Body of pancreas (tissue), 4 donors: ENCODE results near the gene PALM. TPM values are rescaled to one million over a fixed set of nuclear protein-coding genes. Genes with fewer than 3 reads are reported as not detected.

Experiments used
- ATAC-seq: fragments of 150-250 bp; one replicate; pipeline ENCODE4 v1.9.1; 2016
- DNase-seq, 4 donors: peaks; one replicate each; pipeline ENCODE4 v3.0.0-alpha.2; 2019
- H3K27ac ChIP-seq, 4 donors: fragments of 200-600 bp; sonication (generic); 1 replicate in 3 of 4; 2 replicates in 1 of 4; pipeline versions ENCODE4 v1.5.1 to v1.6.1; 2016 to 2019; ENCODE audit warnings: mild to moderate bottlenecking in 1 of 4, mixed read lengths in 1 of 4, moderate library complexity in 1 of 4
- H3K27me3 ChIP-seq, 2 donors: fragments of 200-600 bp; sonication (generic); one replicate each; pipeline ENCODE4 v1.6.0; 2016; ENCODE audit warnings: mild to moderate bottlenecking in 1 of 2
- H3K36me3 ChIP-seq, 2 donors: fragments of 200-600 bp; sonication (generic); replicated peaks in 1 of 2; 2 replicates each; pipeline ENCODE4 v1.5.1; 2016; ENCODE audit warnings: low read depth in 2 of 2; ENCODE audit not compliant: insufficient read depth in 1 of 2
- H3K4me1 ChIP-seq: fragments of 200-600 bp; sonication (generic); one replicate; pipeline ENCODE4 v1.6.0; 2016
- H3K4me3 ChIP-seq, 2 donors: fragments of 200-600 bp; sonication (generic); 1 replicate in 1 of 2; 2 replicates in 1 of 2; pipeline ENCODE4 v1.5.1; 2016 to 2019
- H3K9me3 ChIP-seq, 3 donors: fragments of 200-600 bp; sonication (generic); 1 replicate in 2 of 3; 2 replicates in 1 of 3; pipeline ENCODE4 v1.5.1; 2016
- CTCF ChIP-seq, 7 experiments: fragments of 450-650 bp in 4 of 7; fragments of 200-600 bp in 3 of 7; sonication (generic) in 3 of 7; IDR thresholded peaks; one replicate each; pipeline ENCODE4 v1.5.1; 2016 to 2019; ENCODE audit warnings: antibody characterized with exemption in 7 of 7
- POLR2A ChIP-seq, 3 donors: fragments of 450-650 bp; IDR thresholded peaks; one replicate each; pipeline ENCODE4 v1.6.1; 2016; ENCODE audit warnings: antibody characterized with exemption in 3 of 3, mild to moderate bottlenecking in 2 of 3
- WGBS, 2 donors: methylation state at CpG; one replicate each; pipeline ENCODE4 v1.1.5; 2017; 5-methylcytosine and 5-hydroxymethylcytosine counted together
- intact Hi-C: fragments of 100-400 bp; cut with DNase I; formaldehyde crosslinking; loops from one replicate; pipeline ENCODE4 v1.15.1; 2023
- total RNA-seq, 2 donors: library from RNA; depleted of rRNA; stranded (reverse); fragments of >200 nt; gene quantifications; one replicate each; pipeline ENCODE4 v1.1.0, GENCODE V29; 2016

The PALM gene
- total RNA-seq, 2 donors from 2014 or later, result 14.8 to 32.6 TPM

GRCh38 chr19:764301-764700 is 55.6 kb downstream of the PALM start:
- TF ChIP-seq CTCF (IDR thresholded peaks at IDR 0.05) (no peak), POLR2A (IDR thresholded peaks at IDR 0.05) (no peak)
- Histone ChIP-seq H3K27ac (no peak overlapping the region), H3K27me3 (no peaks in the 10 kb centered on the region), H3K4me1 (no peaks in the 10 kb centered on the region), H3K9me3 (no peaks in the 10 kb centered on the region), H3K36me3 (no peaks in the 10 kb centered on the region), H3K4me3 (no peak overlapping the region)
- intact Hi-C loops, result loop anchor here (10.0 kb wide), 1 partner anchor 220 kb away; the partner anchor contains the start of gene WDR18
- no peak for DNase-seq
- WGBS, 2 donors, result 83 to 93% methylated on average over 4 to 12 of the region's 12 CpGs
- ATAC-seq, result no peak

GRCh38 chr19:765179-765738 is 56.5 kb downstream of the PALM start:
- intact Hi-C loops, result loop anchor here (10.0 kb wide), 1 partner anchor 220 kb away; the partner anchor contains the start of gene WDR18
- no peak for DNase-seq

GRCh38 chr19:768424-768823 is 59.7 kb downstream of the PALM start:
- H3K36me3 ChIP-seq, result no peaks in the 10 kb centered on the region
- no peak overlapping the region for H3K27ac ChIP-seq
- DNase-seq (no peak), ATAC-seq (no peak)
- TF ChIP-seq POLR2A (IDR thresholded peaks at IDR 0.05), result no peak
- no peak for TF ChIP-seq CTCF (IDR thresholded peaks at IDR 0.05)
- intact Hi-C loops, result loop anchor here (10.0 kb wide), 1 partner anchor 216 kb away; the partner anchor contains the start of gene WDR18
- no peaks in the 10 kb centered on the region for H3K27me3 ChIP-seq
- 70 to 75% methylated on average over 14 of the region's 14 CpGs for WGBS, 2 donors
- no peak overlapping the region for H3K4me3 ChIP-seq
- no peaks in the 10 kb centered on the region for H3K9me3 ChIP-seq
- peaks cover 6% of the 10 kb centered on the region for H3K4me1 ChIP-seq

More at GRCh38 chr19:765179-765738, 56.5 kb downstream of the PALM start:
- Histone ChIP-seq H3K4me3 (no peak overlapping the region), H3K27me3 (no peaks in the 10 kb centered on the region), H3K36me3 (no peaks in the 10 kb centered on the region), H3K27ac (no peak overlapping the region), H3K4me1 (peaks cover under 1% of the 10 kb centered on the region), H3K9me3 (no peaks in the 10 kb centered on the region)
- TF ChIP-seq POLR2A (IDR thresholded peaks at IDR 0.05), result no peak
- TF ChIP-seq CTCF (IDR thresholded peaks at IDR 0.05), result no peak
- 67 to 68% methylated on average over 3 to 7 of the region's 7 CpGs for WGBS, 2 donors
- no peak for ATAC-seq

GRCh38 chr19:769616-770015 is 60.9 kb downstream of the PALM start:
- no peaks in the 10 kb centered on the region for H3K36me3 ChIP-seq
- no peaks in the 10 kb centered on the region for H3K27me3 ChIP-seq
- no peak overlapping the region for H3K27ac ChIP-seq
- no peak for DNase-seq
- TF ChIP-seq POLR2A (IDR thresholded peaks at IDR 0.05), result no peak
- no peak for TF ChIP-seq CTCF (IDR thresholded peaks at IDR 0.05)
- no peak for ATAC-seq
- H3K9me3 ChIP-seq, result no peaks in the 10 kb centered on the region
- no peak overlapping the region for H3K4me3 ChIP-seq
- H3K4me1 ChIP-seq, result peaks cover 6% of the 10 kb centered on the region
- intact Hi-C loops, result loop anchor here (5.0 to 10.0 kb wide), 2 partner anchors 148 to 215 kb away; partner anchors contain the start of genes KISS1R and WDR18
- 64 to 65% methylated on average over 6 of the region's 6 CpGs for WGBS, 2 donors

- DNase-seq, result no peak
- ATAC-seq, result no peak
- WGBS, 2 donors, result 45 to 64% methylated on average over 6 of the region's 6 CpGs
- Histone ChIP-seq H3K27me3 (no peaks in the 10 kb centered on the region), H3K27ac (no peak overlapping the region), H3K4me1 (peaks cover 6% of the 10 kb centered on the region), H3K9me3 (no peaks in the 10 kb centered on the region), H3K4me3 (no peak overlapping the region), H3K36me3 (no peaks in the 10 kb centered on the region)
- intact Hi-C loops, result loop anchor here (5.0 kb wide), 1 partner anchor 146 kb away; the partner anchor contains the start of gene KISS1R
- peak in 6 of 7 experiments; percentile 10 to 39 (median 24) for TF ChIP-seq CTCF (IDR thresholded peaks at IDR 0.05)
- TF ChIP-seq POLR2A (IDR thresholded peaks at IDR 0.05), result no peak
Observed at GRCh38 chr19:771332-771785, 62.6 kb downstream of the PALM start.
